ENCODE results near the gene C2CD4D. TPM values are rescaled to one million over a fixed set of nuclear protein-coding genes. Genes with fewer than 3 reads are reported as not detected.

The C2CD4D gene
- total RNA-seq, 1 donor from 2014 or later = 1.1 TPM

GRCh38 chr1:151790940-151791651, 48.5 kb downstream of the C2CD4D start:
- intact Hi-C loops (cut with micrococcal nuclease) = loop anchor here (1.0 to 5.0 kb wide), 5 partner anchors 28 to 244 kb away; partner anchors contain the start of genes C2CD4D, MRPL9 and S100A10

DNA sequence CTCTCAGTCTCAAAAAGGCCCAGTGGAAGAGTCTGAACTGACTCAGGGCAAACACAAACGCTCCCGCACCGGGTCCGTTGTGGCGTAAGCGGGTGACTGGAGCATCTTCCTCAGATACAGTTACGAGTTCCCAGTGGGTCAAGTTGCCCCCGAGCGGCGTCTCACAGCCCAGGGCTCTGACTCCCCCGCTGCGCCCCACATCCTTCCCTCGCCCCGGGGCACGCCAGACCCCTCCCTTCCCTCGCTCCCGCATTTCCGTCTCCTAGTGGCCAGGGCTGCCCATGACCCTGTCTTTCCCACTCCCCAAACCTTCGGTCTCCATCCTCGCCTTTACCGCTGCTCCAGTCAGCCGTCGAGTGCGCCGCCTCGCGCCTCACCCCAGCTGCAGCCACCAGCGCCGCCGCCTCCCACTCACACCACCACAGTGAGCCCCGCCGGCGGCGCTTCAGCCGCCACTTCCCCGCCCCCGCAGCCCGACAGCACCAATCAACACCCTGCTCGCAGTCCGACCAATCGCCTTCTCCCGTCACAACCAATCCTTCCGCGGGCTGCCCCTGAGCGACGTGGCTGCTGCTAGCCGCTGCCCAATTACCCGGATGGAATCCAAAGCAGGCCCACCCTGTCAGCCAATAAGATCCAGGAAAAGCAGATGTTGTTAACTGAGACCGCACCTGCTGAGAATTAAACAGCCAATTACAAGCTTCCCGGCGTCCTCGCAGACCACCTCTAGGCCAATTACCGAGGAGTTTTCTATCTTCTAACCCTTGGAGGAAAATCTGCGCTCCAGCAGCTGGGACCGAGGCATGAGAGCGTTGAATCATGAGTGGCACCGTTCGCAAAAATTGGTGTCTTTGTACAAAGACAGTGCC, 49.3 kb downstream of the C2CD4D start, which contains the start of gene TDRKH:
Gene TDRKH (minus strand): TSS at position 430 of the 869 bp plus-strand sequence. CDS start 7,478 bp downstream, outside the sequence.
- intact Hi-C loops (cut with micrococcal nuclease) = loop anchor here (1.0 to 5.0 kb wide), 5 partner anchors 27 to 244 kb away; partner anchors contain the start of genes C2CD4D, MRPL9 and S100A10

Other genes starting within 250 kb of the C2CD4D start
- 26.9 and 29.5 TPM in 2 replicates for gene SNX27, start 227.8 kb downstream of the C2CD4D start, total RNA-seq
- gene CELF3, start 123.0 kb downstream of the C2CD4D start, total RNA-seq = not detected in 2 replicates
- not detected in 2 replicates for gene RIIAD1, start 118.3 kb downstream of the C2CD4D start, total RNA-seq
- gene MRPL9, start 76.3 kb downstream of the C2CD4D start, total RNA-seq = 108 and 112 TPM in 2 replicates
- 14.9 and 16.3 TPM in 2 replicates for gene TDRKH, start 49.3 kb downstream of the C2CD4D start, total RNA-seq
- not detected in 2 replicates for gene LINGO4, start 34.4 kb downstream of the C2CD4D start, total RNA-seq
- gene RORC, start 8.0 kb downstream of the C2CD4D start, total RNA-seq = 0.16 and 0.32 TPM in 2 replicates
- gene THEM5, start 13.9 kb upstream of the C2CD4D start, total RNA-seq = not detected in 2 replicates
- 48.8 and 49.3 TPM in 2 replicates for gene THEM4, start 69.7 kb upstream of the C2CD4D start, total RNA-seq
- gene S100A10, start 154.0 kb upstream of the C2CD4D start, total RNA-seq = 431 and 437 TPM in 2 replicates
- 475 and 488 TPM in 2 replicates for gene S100A11, start 197.2 kb upstream of the C2CD4D start, total RNA-seq
- not detected in 2 replicates for gene TCHHL1, start 249.2 kb upstream of the C2CD4D start, total RNA-seq